K562 (cell line): ENCODE measurements around the gene LGALS3BP. TPM values are rescaled to one million over a fixed set of nuclear protein-coding genes. Genes with fewer than 3 reads are reported as not detected.

Source experiments
- ATAC-seq: fragments of 200-7000 bp; cut with Tn5 transposase; 3 replicates; pipeline ENCODE4 v1.9.1; 2020; ENCODE audit warnings: moderate library complexity
- BruUV-seq: library from RNA; stranded (reverse); fragments of 400-500 nt; replicated peaks from 2 replicates; lab custom pipeline; 2021; lab: Mats Ljungman, UMichigan
- CTCF ChIA-PET: fragments of 300-600 bp; formaldehyde crosslinking; extraction: SDS; loops from one replicate; lab custom pipeline; 2021; ENCODE audit warnings: low intra/inter-chr PET ratio; lab: Yijun Ruan, JAX
- POLR2A ChIA-PET: fragments of 300-600, 350-650 bp; sonication (Branson Sonifier 250); formaldehyde crosslinking; extraction: SDS; loops from one replicate; lab custom pipeline; 2021; ENCODE audit warnings: antibody characterized with exemption, inconsistent platforms; lab: Yijun Ruan, JAX
- DNase-seq, 4 experiments: peaks; one replicate each; pipeline versions ENCODE4 v3.0.0 to v3.0.0-alpha.2; 2011 to 2018; ENCODE audit warnings: low spot score in 3 of 4, mixed read lengths in 3 of 4; ENCODE audit errors: extremely low read depth in 1 of 4
- FAIRE-seq: peaks from 2 replicates; lab custom pipeline; 2011; peaks lifted over from hg19 to GRCh38; lab: Jason Lieb, UNC
- H2AFZ ChIP-seq: 2 replicates; pipeline ENCODE4 v1.6.0; 2011; ENCODE audit warnings: low read depth, low read length, control low read depth, inconsistent platforms
- H3K27ac ChIP-seq: fragments of 200-600 bp; 3 replicates; pipeline ENCODE4 v1.8.0; 2011; ENCODE audit warnings: low read depth, mild to moderate bottlenecking, control low read depth, inconsistent platforms, low read length, moderate library complexity, mixed read lengths; ENCODE audit errors: extremely low read depth
- H3K27me3 ChIP-seq, 2 experiments: fragments of 300-600 bp in 1 of 2; 2 replicates in 1 of 2; 3 replicates in 1 of 2; pipeline versions ENCODE4 v1.6.0 to v1.8.0; 2011; ENCODE audit warnings: inconsistent platforms in 2 of 2, low read length in 2 of 2, mild to moderate bottlenecking in 1 of 2, mixed read lengths in 1 of 2, moderate library complexity in 1 of 2; ENCODE audit not compliant: control insufficient read depth in 2 of 2, insufficient read depth in 2 of 2
- H3K36me3 ChIP-seq: fragments of 300-600 bp; 3 replicates; pipeline ENCODE4 v1.8.0; 2011; ENCODE audit warnings: mild to moderate bottlenecking, low read length, inconsistent platforms; ENCODE audit not compliant: control insufficient read depth, insufficient read depth
- H3K4me1 ChIP-seq, 2 experiments: fragments of 200-600 bp in 1 of 2; replicated peaks in 1 of 2; 2 replicates in 1 of 2; 3 replicates in 1 of 2; pipeline versions ENCODE4 v1.5.1 to v1.8.0; 2011; ENCODE audit warnings: inconsistent platforms in 2 of 2, low read length in 2 of 2, mild to moderate bottlenecking in 1 of 2, mixed read lengths in 1 of 2, moderate library complexity in 1 of 2; ENCODE audit not compliant: control insufficient read depth in 2 of 2, insufficient read depth in 2 of 2
- H3K4me2 ChIP-seq: 2 replicates; pipeline ENCODE4 v1.6.1; 2011; ENCODE audit warnings: low read length, control low read depth, inconsistent platforms, mixed read lengths; ENCODE audit not compliant: insufficient read depth
- H3K4me3 ChIP-seq: fragments of 200-600 bp; sonication (generic), shearing (Covaris generic); 2 replicates; pipeline ENCODE4 v1.5.1; 2016; ENCODE audit warnings: control low read depth, inconsistent platforms
- H3K79me2 ChIP-seq: fragments of 200-600 bp; 3 replicates; pipeline ENCODE4 v1.8.0; 2011; ENCODE audit warnings: low read length, inconsistent platforms; ENCODE audit not compliant: control insufficient read depth, insufficient read depth
- H3K9ac ChIP-seq, 2 experiments: 2 replicates each; pipeline versions ENCODE4 v1.6.0 to v1.6.1; 2011; ENCODE audit warnings: low read depth in 2 of 2, low read length in 2 of 2, control low read depth in 1 of 2, inconsistent platforms in 1 of 2, mild to moderate bottlenecking in 1 of 2, mixed read lengths in 1 of 2; ENCODE audit not compliant: insufficient read depth in 1 of 2
- H3K9me1 ChIP-seq: one replicate; pipeline ENCODE4 v1.6.0; 2011; ENCODE audit warnings: inconsistent platforms, mild to moderate bottlenecking, low read length, moderate library complexity; ENCODE audit not compliant: control insufficient read depth, insufficient read depth
- H3K9me3 ChIP-seq: replicated peaks from 2 replicates; pipeline ENCODE4 v1.5.1; 2011; ENCODE audit warnings: low read depth, low read length, inconsistent platforms; ENCODE audit not compliant: control insufficient read depth, insufficient read depth
- H4K20me1 ChIP-seq: replicated peaks from 2 replicates; pipeline ENCODE4 v1.6.1; 2011; ENCODE audit warnings: low read length, inconsistent platforms, mixed read lengths; ENCODE audit not compliant: control insufficient read depth, insufficient read depth
- ETV6 ChIP-seq, 3 experiments: fragments of 150-350 bp in 1 of 3; sonication (generic) in 1 of 3; formaldehyde crosslinking in 1 of 3; IDR thresholded peaks; 2 replicates each; pipeline versions ENCODE4 v1.6.1 to v1.8.0; 2014 to 2022; ENCODE audit warnings: borderline replicate concordance in 2 of 3, low read depth in 2 of 3, antibody characterized with exemption in 1 of 3, low read length in 1 of 3, mild to moderate bottlenecking in 1 of 3, missing genetic modification reagents in 1 of 3
- FOXO4 ChIP-seq: fragments of 450-650 bp; formaldehyde crosslinking; IDR thresholded peaks from 2 replicates; pipeline ENCODE4 v1.4.0; 2020; ENCODE audit warnings: mild to moderate bottlenecking, moderate library complexity
- KLF6 ChIP-seq: fragments of 250-450 bp; sonication (Bioruptor Pico); IDR thresholded peaks from 2 replicates; pipeline ENCODE4 v1.4.0; 2020; ENCODE audit warnings: mild to moderate bottlenecking, moderate library complexity, borderline replicate concordance
- NCOA1 ChIP-seq: fragments of 450-650 bp; IDR thresholded peaks from 2 replicates; pipeline ENCODE4 v1.6.1; 2016; ENCODE audit warnings: low read depth
- NFRKB ChIP-seq: fragments of 450-650 bp; IDR thresholded peaks from 2 replicates; pipeline ENCODE4 v1.6.1; 2016; ENCODE audit warnings: low read depth
- PPARD ChIP-seq: fragments of 250-450 bp; sonication (Bioruptor Pico); IDR thresholded peaks from 2 replicates; pipeline ENCODE4 v1.8.0; 2022; ENCODE audit warnings: inconsistent platforms, mild to moderate bottlenecking, moderate library complexity
- SAFB2 ChIP-seq: fragments of 200-400 bp; formaldehyde crosslinking; IDR thresholded peaks from 2 replicates; pipeline ENCODE4 v1.6.1; 2018; ENCODE audit warnings: borderline replicate concordance, low read length, low read depth, moderate library complexity; ENCODE audit not compliant: severe bottlenecking
- SRF ChIP-seq, 2 experiments: fragments of 250-450, 450-650 bp in 1 of 2; sonication (Bioruptor Pico) in 1 of 2; sonication (generic) in 1 of 2; formaldehyde crosslinking; IDR thresholded peaks; 2 replicates each; pipeline versions ENCODE4 v1.5.0 to v1.5.1; 2020 to 2022; ENCODE audit warnings: mild to moderate bottlenecking in 1 of 2, missing genetic modification reagents in 1 of 2
- ZC3H8 ChIP-seq: fragments of 450-650 bp; IDR thresholded peaks from 2 replicates; pipeline ENCODE4 v1.6.1; 2017
- ZNF445 ChIP-seq: fragments of 250-450 bp; sonication (Bioruptor Pico); IDR thresholded peaks from 2 replicates; pipeline ENCODE4 v1.4.0; 2020; ENCODE audit warnings: low read depth, mild to moderate bottlenecking, moderate library complexity
- ZNF695 ChIP-seq: fragments of 450-650 bp; formaldehyde crosslinking; IDR thresholded peaks from 2 replicates; pipeline ENCODE4 v1.4.0; 2020; ENCODE audit warnings: mild to moderate bottlenecking, moderate library complexity
- ZNF75A ChIP-seq: fragments of 450-650 bp; formaldehyde crosslinking; IDR thresholded peaks from 2 replicates; pipeline ENCODE4 v1.4.0; 2020; ENCODE audit warnings: mild to moderate bottlenecking
- WGBS: fragments of 100-300 bp; shearing (Covaris generic); methylation state at CpG from one replicate; pipeline ENCODE4 v1.1.6; 2016; ENCODE audit warnings: low coverage, mixed read lengths; ENCODE audit not compliant: insufficient coverage; ENCODE audit errors: missing lambda C conversion rate; 5-methylcytosine and 5-hydroxymethylcytosine counted together
- in situ Hi-C: fragments of 300-500 bp; cut with MboI; formaldehyde crosslinking; loops from 4 replicates; pipeline ENCODE4 v1.15.0; 2018; ENCODE audit warnings: inconsistent platforms, mixed read lengths
- intact Hi-C: fragments of 100-400 bp; cut with micrococcal nuclease; formaldehyde crosslinking; loops from 2 replicates; pipeline ENCODE4 v1.14.2; 2022
- polyA plus RNA-seq, 8 experiments: library from polyadenylated mRNA; depleted of rRNA in 4 of 8; stranded (reverse) in 5 of 8; unstranded in 3 of 8; fragments of >200 nt; fragmentation: Nextera tagmentation in 2 of 8; fragmentation: Illumina TruSeq in 1 of 8; extraction: Ambion mirVana in 2 of 8; extraction: Trizol in 1 of 8; gene quantifications; 2 replicates each; pipeline versions ENCODE4 v1.2.1 to v1.2.3, GENCODE V29; 2011 to 2014; ENCODE audit warnings: inconsistent platforms in 1 of 8, missing spikeins in 1 of 8
- total RNA-seq, 7 experiments: library from RNA; depleted of rRNA in 6 of 7; stranded (reverse); fragments of >200 nt in 6 of 7; fragmentation: Illumina TruSeq in 2 of 7; extraction: Trizol in 2 of 7; gene quantifications; 2 replicates each; pipeline versions ENCODE4 v1.2.1 to v1.2.3, GENCODE V29; 2011 to 2021; ENCODE audit warnings: low replicate concordance in 1 of 7

The LGALS3BP gene
- total and polyA plus RNA-seq, 9 of the 15 experiments (the other 6 are each of a cell fraction or from before 2014, with no cell fraction given) = 0.39 to 5.3 (median 3.2) TPM

GRCh38 chr17:79011451-79012147 is 31.9 kb upstream of the LGALS3BP start (continued):
- peak; percentile 91 for TF ChIP-seq FOXO4
- TF ChIP-seq PPARD = peak; percentile 86

DNA sequence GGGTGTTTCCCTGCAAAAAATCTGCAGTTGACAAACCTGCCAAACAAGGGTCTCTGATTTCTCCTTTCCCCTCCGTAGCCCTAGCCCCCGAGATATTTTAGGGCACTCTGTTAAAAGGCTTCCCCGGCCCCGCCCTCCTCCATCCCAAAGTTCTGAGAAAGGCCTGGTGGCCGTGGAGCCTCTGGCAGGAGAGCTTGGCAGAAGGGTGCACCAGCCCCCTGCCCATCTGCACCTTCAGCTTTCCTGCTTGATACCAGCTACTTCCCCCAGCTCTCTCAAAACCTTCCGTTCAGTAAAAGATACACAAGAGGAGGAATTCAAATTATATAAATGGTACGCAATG is 30.6 kb upstream of the LGALS3BP start:
- no TSS peak for BruUV-seq
- peaks cover 13% of the 10 kb centered on the region for H4K20me1 ChIP-seq
- POLR2A ChIA-PET = interaction anchor here (0.6 to 0.7 kb wide), 2 partner anchors 15 to 330 kb away, joined by 3 read pairs; no protein-coding TSS in a partner anchor
- CTCF ChIA-PET = interaction anchor here (0.6 kb wide), 1 partner anchor 18 kb away, joined by 5 read pairs; no protein-coding TSS in a partner anchor
- H3K4me2 ChIP-seq = peak overlapping the region; percentile 84
- intact Hi-C loops = no loop called here
- H2AFZ ChIP-seq = peak overlapping the region; percentile 92
- H3K79me2 ChIP-seq = peaks cover 43% of the 10 kb centered on the region
- peaks cover 25 to 30% of the 10 kb centered on the region in 2 experiments for H3K4me1 ChIP-seq
- peaks cover 7% of the 10 kb centered on the region for H3K9me1 ChIP-seq
- 66% methylated on average over 7 of the region's 7 CpGs for WGBS
- in situ Hi-C loops = no loop called here
- H3K27me3 ChIP-seq = no peaks in the 10 kb centered on the region
- H3K9me3 ChIP-seq = no peaks in the 10 kb centered on the region
- peaks cover 11% of the 10 kb centered on the region; the same call in 2 of the 3 replicates for H3K36me3 ChIP-seq
- no peak for ATAC-seq
- peak overlapping the region; percentile 93; the same call in 2 of the 3 replicates for H3K27ac ChIP-seq
- peak overlapping the region; percentile 95 to 98; a peak in 2 of 4 replicates for H3K9ac ChIP-seq
- DNase-seq = no peak
- TF ChIP-seq ETV6 (IDR thresholded peaks at IDR 0.05; ENCODE audit: borderline replicate concordance in 1 of 2, low read depth in 2 of 2, low read length in 1 of 2) (no peak), ETV6 (CRISPR knock-in tag; IDR thresholded peaks at IDR 0.05; ENCODE audit: borderline replicate concordance) (no peak), NCOA1 (no peak), ZNF445 (no peak), NFRKB (no peak), SRF (CRISPR knock-in tag; IDR thresholded peaks at IDR 0.05) (no peak), ZC3H8 (no peak), ZNF695 (CRISPR knock-in tag) (no peak), SAFB2 (no peak), ZNF75A (no peak), KLF6 (no peak)
- peak; percentile 6 for FAIRE-seq
- peak overlapping the region; percentile 98 for H3K4me3 ChIP-seq
